Activated CD4-positive, CD25-positive, alpha-beta regulatory T cell treated with anti-CD3 and anti-CD28 coated beads, Interleukin-2, amount 50 U/mL, for 16 hours (primary cell): ENCODE data around the gene ZNF189.

Experiments
- DNase-seq: peaks from one replicate; pipeline ENCODE4 v3.0.0-alpha.2; 2020; ENCODE audit warnings: low read depth, low spot score

ZNF189 gene

DNA sequence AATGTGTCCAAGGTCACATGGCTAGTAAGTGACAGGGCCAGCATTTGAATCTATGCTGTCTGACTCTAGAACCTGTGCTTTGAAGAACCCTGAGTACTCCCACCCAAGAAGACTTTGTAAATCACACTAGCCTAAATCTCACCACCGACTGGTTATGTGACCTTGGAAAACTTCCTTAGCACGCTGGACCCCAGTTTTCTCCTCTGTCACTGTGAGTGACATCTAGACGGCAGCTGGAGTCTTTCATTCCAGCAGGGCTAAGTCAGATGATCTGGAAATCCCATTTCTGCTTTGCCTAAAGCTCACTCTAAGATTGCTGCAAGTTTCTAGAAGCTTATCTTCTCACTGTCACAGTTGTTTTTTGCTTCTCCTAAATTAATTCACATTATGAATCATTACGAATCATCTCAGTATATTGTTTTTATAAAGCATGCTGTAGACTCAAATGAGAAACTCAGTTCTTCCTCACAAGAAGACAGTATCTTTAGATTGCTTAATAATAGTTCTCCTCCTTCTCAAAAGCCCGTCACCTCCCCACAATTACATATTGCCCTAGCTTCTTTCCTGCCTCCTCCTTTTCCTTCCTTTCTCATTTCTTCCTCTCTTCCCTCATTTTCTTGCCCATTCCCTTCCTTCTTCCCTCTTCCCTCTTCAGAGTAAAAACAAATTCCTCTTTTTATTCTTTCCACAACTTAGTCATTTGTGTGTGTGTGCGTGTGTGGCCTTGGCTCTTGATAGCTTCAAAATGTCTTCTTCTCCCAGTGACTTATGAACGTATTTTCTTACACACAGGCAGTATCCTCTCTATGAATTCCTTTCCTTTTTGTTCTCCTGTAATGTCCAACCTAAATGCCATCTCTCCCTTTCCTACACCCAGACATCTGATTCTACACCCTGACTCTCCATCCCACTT lies 20.1 kb downstream of the ZNF189 start:
- DNase-seq: no peak

DNA sequence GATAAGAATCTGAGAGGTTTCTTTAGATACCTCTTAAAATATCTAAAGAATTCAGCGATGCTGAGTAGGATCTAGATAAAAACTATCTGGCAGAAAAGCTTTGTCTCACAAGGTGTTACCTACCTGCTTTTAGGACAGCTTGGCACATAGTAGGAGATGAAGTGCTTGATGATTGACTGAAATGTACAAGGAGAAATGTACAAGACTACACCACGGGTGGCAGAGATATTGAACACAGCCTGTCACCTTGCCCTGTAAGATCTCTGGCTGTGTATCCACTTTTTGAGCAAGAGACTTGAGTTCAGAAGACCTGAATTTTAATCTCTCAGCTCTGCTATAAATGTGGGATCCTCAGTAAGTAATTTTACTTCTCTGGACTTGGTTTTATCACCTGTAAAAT lies 21.2 kb downstream of the ZNF189 start:
- no peak for DNase-seq

DNA sequence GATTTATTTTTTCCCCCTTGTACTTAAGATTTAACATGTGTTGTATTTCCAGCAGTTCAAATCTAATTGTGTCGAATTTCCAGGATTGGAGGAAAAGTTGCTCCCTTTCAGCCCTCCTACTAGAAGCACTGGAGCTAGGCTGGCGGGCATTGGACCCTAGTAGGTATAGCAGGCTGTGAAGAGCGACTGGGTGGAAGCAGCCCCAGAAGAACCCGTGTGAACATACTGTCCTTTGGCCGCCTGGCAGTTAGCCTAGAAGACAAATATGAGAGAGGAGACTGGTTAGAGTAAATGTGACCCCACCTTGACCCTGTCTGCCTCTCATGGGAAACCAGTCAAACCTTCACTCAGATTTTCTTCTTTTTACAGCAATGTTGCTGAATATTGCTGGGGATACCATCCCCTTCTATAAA lies 23.0 kb downstream of the ZNF189 start:
- DNase-seq: no peak

DNA sequence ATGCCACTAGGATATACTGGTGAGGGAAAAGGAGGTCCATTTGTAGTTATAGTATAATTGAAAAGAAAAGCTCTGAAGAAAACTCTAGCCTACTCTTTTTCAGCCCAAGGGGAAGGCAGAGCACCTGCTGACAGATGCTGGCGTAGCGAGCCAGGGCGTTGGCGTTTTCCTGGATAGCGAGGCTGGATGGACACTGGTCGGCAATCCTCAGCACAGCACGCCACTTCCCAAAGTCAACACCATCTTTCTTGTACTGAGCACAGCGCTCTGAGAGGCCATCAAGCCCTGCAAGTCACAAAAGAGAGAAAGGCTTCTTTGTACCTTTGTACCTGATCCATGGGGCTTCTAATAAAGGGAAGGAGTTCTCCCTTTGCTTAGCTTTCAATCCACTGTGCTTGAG lies 28.7 kb downstream of the ZNF189 start:
- no peak for DNase-seq

DNA sequence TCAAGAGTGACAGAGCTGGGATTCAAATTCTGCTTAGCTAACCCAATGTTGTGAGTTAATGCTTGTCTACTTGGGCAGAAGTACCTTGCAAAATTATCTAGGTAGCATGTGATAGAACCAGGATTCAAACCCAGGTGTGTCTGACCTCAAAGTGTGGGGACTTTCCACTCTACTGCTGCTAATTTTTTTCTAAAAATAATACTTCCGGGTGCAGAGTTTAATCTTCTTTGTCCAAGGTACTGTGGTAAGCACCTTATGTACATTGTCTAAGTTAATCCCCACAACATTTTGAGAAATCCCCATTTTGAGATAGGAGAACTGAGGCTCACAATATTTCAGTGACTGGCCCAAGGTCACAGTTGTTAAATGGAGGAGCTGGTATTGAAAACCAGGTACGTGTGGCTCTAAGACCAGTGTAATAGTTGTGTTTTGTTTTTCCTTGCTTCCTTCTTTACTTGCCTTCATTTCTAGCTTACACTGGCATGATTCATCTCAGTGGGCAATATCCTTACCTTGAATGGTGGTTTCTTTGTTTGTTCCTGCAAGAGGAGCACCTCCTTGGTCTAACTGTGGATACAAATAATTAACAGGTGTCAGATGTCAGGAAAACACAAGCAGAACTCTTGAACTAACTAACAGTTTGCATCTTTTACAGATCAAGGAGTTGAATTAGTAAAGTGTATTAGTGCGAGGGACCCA lies 29.5 kb downstream of the ZNF189 start:
- DNase-seq: no peak

DNA sequence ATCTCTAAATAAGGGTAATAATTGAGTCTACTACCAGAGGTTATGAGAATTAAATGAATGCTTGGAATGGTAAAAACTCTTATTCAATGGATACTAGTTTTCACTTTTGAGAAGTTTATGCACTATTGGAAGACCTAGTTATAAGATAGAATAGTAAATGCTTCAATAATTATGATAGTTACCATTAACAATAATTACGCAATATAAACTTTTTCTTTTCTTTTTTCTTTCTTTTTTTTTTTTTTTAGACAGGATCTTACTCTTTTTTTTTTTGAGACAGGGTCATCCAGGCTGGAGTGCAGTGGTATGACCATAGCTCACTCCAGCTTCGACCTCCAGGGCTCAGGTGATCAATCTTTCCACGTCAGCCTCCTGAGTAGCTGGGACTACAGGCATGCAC lies 30.3 kb downstream of the ZNF189 start:
- DNase-seq: no peak

DNA sequence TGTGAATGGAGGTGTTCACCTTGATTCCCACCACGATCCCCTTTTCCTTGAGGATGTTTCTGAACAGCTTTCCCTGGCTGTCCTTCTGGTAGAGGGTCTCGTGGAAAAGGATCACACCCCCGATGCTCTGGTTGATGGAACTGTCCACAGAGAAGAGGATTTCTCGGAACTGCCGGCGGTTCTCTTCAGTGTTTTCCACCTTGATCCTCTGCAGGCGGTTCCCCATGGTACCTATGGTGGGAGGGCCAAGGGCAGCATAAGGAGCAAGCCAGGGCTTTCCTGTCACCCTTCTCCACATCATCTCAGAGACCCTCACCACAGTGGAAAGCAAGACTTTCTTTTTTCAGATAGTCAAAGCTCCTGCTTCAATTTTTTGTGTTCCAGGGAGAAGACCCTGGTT lies 31.1 kb downstream of the ZNF189 start:
- DNase-seq: no peak

DNA sequence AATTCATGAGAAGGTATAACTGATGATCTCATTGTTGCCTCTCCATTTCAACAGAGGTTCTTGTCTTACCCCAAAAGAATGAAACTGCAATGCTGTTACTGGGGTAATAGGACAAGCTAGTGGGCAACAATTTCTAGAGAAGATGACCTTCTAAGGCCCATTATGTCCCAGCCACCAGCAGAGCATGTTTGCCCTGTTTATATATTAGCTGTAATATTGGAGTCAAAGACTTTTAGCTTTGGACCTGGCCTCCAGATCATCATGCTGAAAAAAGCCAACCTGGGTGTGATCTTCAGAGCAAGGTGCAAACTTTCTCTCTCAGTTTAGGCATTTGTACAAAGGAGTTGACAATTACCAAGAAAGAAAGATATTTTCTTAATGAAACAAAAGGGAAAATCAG lies 33.5 kb downstream of the ZNF189 start:
- DNase-seq: no peak

DNA sequence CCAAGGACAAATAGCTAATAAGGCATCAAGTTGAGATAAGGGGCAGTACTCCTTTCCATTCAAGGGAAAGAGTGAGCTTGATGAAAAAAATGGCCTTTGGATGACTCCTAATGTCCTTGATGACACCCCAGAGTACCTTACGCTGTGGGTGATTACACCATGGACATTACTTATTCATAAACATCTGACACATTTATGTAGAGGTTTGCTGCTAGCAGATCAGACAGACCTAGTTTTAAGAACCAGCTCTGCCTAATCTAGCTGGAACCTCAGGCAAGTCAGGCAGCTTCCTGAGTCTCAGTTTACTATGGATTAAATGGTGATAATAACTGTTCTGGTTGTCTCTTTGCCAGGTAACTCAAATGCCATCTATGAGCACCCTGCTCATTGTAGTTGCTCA lies 34.1 kb downstream of the ZNF189 start:
- DNase-seq: no peak

DNA sequence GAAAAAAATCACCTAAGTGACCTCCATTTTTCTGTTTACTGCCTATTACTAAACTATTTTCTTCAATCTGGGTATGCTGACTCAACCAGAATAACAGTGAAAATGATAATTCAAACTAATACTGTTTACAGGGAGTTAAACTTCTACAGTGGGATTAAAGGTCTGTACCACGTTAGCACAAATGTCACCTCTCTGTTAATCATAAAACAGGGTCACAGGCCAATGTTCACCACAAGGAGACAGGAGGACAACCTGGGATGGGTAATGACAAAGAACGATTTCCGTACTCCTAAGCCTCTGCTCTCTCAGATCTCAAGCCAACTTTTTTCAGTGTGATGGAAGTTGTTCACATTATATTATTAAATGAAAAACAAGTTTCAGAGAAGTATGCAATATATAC lies 34.6 kb downstream of the ZNF189 start:
- no peak for DNase-seq

DNA sequence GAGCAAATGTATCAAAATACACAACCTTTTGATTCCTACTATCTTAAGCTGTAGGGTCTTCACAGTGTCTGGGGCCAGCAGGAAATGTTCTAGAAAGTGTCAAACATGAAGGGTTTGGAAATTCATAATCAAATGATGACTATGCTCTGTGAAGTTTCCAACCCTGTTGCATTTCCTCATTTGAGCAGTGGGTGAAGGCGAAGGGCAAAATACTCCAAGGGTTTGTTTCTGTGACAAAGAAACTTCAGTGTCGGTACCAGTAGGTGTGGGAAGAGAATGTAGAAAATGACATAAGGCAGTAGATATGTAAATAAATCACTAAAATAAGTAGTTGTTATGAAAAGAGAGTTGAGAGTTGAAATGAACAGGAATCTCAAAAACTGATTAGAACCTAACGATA lies 36.3 kb downstream of the ZNF189 start:
- no peak for DNase-seq

DNA sequence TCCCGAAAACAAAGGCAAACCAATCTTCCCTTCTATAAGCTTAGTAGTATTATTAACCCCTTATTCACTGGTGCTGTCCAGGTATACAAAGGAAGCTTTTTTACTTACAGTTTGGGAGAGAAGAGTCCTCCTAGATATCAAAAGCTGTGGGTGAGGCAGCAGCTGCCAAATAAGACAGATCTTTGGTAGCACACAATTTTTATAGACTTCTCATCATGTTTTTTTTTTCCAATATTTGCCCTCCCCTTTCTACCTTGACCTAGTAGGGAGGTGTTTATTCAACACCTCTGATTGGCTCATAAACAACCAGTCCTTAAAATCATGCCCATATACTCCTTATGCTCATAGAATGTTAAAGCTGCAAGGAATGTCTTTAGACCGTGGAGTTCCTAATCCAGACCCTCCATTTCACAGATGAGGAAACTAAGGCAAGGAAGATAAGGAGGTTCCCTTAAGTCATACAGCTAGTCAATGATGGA lies 37.0 kb downstream of the ZNF189 start, which contains the start of gene ALDOB:
Gene ALDOB (minus strand): TSS at position 174 of the 479 bp plus-strand sequence. CDS start 4,887 bp downstream, outside the sequence.
- DNase-seq: no peak

DNA sequence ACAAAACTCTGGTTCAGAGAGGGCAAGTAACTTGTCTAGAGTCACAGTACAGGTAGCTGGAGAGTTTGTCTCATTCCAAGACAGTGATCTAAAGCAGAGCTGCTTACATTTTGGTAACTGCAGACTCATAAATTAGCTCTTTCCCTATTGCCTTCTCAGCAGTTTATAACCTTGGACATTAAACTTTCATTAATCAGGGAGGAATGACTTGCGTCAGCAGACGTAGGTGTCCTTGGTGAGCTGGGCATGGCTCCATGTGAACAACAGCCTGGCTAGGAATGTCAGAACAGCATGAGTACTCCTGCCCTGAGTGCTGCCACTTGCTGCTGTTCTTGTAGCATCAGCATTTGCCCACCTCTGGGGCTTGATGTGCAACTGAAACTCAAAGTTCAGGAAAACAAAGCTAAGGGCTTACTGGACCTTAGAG lies 39.2 kb downstream of the ZNF189 start:
- DNase-seq: no peak

DNA sequence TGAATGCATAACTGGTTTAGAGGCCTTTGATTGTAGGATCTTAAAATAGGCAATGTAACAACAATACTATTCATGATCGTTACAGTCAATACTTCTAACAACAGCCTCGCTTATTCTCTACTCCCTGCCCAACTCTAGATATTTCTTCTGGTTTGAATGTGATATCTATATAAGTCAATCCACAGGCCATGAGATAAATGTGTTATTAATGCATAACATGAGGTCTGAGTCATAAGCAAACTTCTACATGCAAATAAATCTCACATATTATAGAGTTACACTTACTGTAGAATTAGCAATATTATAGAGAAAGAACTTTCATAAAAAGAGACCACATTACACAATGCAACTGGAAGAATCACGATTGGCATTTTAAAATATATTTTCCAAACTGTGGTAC lies 39.9 kb downstream of the ZNF189 start:
- DNase-seq: no peak

DNA sequence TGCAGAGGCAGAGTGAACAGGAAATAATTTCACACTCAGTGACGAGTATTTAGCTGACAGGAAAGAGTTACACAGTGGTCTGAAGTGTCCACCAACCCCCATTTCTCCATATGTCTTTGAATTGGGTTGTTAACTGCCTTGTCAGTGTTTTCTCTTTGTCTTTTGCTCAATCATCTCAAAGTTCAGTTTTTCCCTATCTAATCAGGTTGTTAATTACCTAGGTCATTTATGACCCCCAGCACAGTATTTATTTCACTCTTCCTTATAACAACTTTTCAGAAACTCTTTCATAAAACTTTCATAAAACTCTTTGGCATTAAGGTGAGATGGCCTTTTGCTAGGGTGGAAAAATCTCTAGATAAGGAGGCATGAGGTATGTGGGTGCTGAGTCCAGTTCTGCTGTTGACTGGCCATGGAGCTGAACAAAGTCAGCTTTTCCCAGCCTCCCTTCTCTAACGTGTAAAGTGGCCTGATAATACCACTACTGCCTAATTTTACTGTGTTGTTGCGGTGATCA lies 42.1 kb downstream of the ZNF189 start:
- no peak for DNase-seq

DNA sequence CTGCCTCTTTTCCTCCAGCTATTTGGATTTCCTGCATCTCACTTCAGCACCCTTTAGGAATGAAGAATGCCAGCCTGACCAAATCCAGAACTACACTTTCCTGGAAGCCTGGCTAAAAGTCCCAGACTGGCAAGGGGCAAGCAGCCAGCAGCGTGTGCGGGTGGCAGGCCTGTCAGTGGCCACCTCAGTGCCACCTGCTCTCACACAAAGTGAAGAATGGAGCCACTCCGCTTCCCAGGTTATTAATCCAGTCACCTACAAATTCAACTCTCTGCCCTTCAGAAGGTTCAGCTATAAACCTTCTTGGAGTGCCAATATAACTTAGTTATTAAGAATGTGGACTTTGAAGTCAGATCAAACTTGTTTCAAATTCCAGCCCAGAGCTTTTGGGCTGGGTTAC lies 43.7 kb downstream of the ZNF189 start:
- no peak for DNase-seq

DNA sequence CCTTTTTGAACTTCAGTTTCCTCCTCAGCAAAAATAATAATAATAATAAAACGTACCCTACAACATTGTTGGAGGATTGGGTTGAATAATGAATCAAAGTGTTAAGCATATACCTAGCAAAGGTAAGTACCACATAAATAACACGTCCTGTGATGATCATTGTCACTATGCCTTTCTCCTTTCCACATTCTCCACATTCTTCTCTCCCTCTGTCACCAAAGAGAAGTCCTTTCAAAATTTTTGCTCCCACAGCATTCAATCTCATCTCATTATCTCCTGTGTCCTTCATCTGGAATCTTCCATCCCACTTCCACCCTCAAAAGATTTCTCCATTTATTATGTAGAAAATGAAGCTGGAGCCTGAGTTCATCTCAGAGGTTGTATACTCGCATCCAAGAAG lies 44.1 kb downstream of the ZNF189 start:
- DNase-seq: no peak

DNA sequence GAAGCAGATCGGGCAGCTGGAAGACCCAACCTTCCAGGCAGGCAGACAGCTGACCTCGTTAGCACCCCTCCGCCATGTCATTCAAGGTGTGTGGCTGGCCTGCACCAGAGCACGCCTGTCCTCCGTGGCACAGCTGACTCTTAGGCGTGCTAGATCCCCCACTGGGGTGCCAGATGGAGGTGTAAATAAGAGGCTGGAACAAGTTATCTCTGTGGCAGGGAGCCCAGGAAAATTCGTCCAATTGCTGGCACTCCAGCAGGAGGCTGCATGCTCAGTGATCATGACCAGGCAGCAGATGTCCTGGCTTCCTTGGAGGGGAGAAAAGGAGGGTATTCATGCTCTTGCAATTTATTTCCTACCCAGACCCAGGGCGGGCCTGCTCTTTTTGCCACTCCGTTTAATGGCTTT lies 44.7 kb downstream of the ZNF189 start:
- DNase-seq: no peak

DNA sequence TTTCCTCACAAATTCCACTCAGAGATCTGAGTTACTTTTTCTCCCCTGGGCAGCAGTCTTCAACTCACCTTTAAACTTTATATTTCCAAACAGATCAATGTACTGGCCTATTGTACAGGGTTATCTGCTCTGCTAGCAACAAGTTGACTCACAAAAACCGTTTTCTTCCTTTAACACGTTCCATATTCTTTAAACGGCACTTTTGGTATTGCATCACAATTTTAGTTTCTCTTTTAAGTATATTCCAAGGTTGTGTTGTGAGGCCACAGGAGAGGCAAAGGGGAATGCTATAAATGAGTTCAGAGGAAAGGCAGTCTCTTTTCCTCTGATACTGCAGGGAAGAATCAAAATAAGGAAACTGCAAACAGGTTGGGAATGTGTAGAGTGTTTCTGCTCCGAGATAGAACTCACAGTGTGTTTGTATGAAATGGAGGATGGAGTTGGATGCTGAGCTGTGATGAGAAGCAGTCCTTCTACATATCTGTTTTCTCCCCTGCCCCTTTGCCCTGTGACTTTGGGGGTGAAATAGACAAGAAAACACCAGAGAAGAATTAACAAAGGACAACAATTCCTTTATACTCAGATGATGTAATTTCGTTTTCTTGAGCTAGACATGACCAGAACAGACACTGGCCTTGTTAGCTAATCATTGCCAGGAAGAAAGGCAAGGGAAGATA lies 46.8 kb downstream of the ZNF189 start:
- no peak for DNase-seq

DNA sequence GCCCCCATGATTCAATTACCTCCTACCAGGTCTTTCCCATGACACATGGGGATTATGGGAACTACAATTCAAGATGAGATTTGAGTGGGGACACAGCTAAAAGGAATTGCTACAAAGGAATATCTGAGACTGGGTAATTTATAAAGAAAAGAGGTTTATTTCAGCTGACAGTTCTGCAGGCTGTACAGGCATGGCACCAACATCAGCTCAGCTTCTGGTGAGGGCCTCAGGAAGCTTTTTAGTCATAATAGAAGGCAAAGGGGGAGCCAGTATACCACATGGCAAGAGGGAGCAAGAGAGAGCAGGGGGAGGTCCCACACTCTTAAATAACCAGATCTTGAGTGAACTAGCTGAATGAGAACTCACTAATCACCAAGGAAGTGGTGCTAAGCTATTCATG lies 48.1 kb downstream of the ZNF189 start:
- DNase-seq: no peak

DNA sequence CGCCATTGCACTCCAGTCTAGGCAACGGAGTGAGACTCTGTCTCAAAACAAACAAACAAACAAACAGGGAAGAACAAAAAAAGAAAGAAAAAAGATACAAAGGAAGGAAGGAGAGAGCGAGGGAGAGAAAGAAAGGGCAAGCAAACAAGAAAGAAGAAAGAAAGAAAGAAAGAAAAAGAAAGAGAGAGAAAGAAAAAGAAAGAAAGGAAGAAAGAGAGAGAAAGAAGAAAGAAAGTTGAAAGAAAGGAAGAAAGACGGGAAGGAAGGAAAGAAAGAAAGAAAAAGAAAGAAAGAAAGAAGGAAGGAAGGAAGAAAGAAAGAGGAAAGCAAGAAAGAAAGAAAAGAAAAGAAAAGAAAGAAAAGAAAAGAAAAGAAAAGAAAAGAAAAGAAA lies 50.0 kb downstream of the ZNF189 start:
- no peak for DNase-seq
